Uterus (tissue), 4 donors: ENCODE results near the gene IGHMBP2. TPM values are rescaled to one million over a fixed set of nuclear protein-coding genes. Genes with fewer than 3 reads are reported as not detected.

ENCODE experiments used
- DNase-seq, 2 donors: peaks; one replicate each; pipeline ENCODE4 v3.0.0-alpha.2; 2019 to 2020
- H3K27ac ChIP-seq, 2 donors: fragments of 200-600 bp; sonication (generic); 1 replicate in 1 of 2; 2 replicates in 1 of 2; pipeline ENCODE4 v1.5.1; 2016 to 2018
- H3K27me3 ChIP-seq, 2 donors: fragments of 200-600 bp; sonication (generic); one replicate each; pipeline ENCODE4 v1.5.1; 2018 to 2019; ENCODE audit warnings: control low read depth in 1 of 2
- H3K36me3 ChIP-seq, 2 donors: fragments of 200-600 bp; sonication (generic); one replicate each; pipeline ENCODE4 v1.5.1; 2019; ENCODE audit warnings: control low read depth in 1 of 2
- H3K4me1 ChIP-seq, 2 donors: fragments of 200-600 bp; sonication (generic); one replicate each; pipeline ENCODE4 v1.5.1; 2018 to 2019; ENCODE audit warnings: control low read depth in 1 of 2
- H3K4me3 ChIP-seq, 2 donors: fragments of 200-600 bp; sonication (generic); 1 replicate in 1 of 2; 2 replicates in 1 of 2; pipeline ENCODE4 v1.5.1; 2018 to 2019; ENCODE audit warnings: mild to moderate bottlenecking in 1 of 2
- H3K9me3 ChIP-seq, 2 donors: fragments of 200-600 bp; sonication (generic); one replicate each; pipeline ENCODE4 v1.5.1; 2019; ENCODE audit warnings: control low read depth in 1 of 2
- CTCF ChIP-seq, 4 experiments: fragments of 200-600 bp in 2 of 4; fragments of 450-650 bp in 2 of 4; sonication (generic) in 2 of 4; IDR thresholded peaks; one replicate each; pipeline ENCODE4 v1.5.1; 2016 to 2019; ENCODE audit warnings: antibody characterized with exemption in 4 of 4, mild to moderate bottlenecking in 2 of 4, moderate library complexity in 1 of 4
- POLR2A ChIP-seq, 2 donors: fragments of 450-650 bp; IDR thresholded peaks; one replicate each; pipeline ENCODE4 v1.6.1; 2016; ENCODE audit warnings: antibody characterized with exemption in 2 of 2, mild to moderate bottlenecking in 1 of 2, moderate library complexity in 1 of 2
- intact Hi-C: fragments of 100-400 bp; cut with DNase I; formaldehyde crosslinking; loops from one replicate; pipeline ENCODE4 v1.15.1; 2023; ENCODE audit warnings: low total_unique reads
- total RNA-seq, 4 donors: library from RNA; depleted of rRNA in 3 of 4; stranded (reverse); fragments of >200 nt in 3 of 4; gene quantifications; one replicate each; pipeline versions ENCODE4 v1.1.0 to v1.2.4, GENCODE V29; 2014 to 2023
- donor health status: DM: yes; HTN: yes; CAD: no.

IGHMBP2 gene
- total RNA-seq, 4 donors from 2014 or later, result 0.88 to 38.5 (median 19.9) TPM

DNA sequence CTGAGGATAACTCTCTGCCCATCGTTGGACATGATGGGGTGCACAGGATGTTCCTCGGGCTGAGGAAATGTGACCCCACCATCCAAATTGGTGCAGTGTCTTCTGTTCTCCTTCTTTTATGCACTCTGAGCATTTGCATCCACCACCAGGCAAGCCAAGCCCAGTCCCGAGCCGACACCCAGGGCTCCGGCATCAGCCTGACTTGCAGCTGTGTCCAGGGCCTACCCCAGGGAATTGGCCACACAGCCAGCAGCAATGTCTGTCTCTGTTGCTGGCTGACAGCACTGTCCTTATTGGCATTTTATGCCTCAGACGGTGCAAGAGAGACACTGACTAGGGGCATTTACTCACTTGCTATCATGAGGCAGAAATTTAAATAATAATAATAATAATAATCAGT is 36.6 kb upstream of the IGHMBP2 start:
- Histone ChIP-seq H3K4me1 (no peaks in the 10 kb centered on the region), H3K36me3 (no peaks in the 10 kb centered on the region), H3K27me3 (no peaks in the 10 kb centered on the region), H3K9me3 (no peaks in the 10 kb centered on the region), H3K27ac (no peak overlapping the region), H3K4me3 (no peak overlapping the region)
- TF ChIP-seq POLR2A (IDR thresholded peaks at IDR 0.05), result no peak
- no peak for TF ChIP-seq CTCF (IDR thresholded peaks at IDR 0.05)
- intact Hi-C loops, result no loop called here
- no peak for DNase-seq

DNA sequence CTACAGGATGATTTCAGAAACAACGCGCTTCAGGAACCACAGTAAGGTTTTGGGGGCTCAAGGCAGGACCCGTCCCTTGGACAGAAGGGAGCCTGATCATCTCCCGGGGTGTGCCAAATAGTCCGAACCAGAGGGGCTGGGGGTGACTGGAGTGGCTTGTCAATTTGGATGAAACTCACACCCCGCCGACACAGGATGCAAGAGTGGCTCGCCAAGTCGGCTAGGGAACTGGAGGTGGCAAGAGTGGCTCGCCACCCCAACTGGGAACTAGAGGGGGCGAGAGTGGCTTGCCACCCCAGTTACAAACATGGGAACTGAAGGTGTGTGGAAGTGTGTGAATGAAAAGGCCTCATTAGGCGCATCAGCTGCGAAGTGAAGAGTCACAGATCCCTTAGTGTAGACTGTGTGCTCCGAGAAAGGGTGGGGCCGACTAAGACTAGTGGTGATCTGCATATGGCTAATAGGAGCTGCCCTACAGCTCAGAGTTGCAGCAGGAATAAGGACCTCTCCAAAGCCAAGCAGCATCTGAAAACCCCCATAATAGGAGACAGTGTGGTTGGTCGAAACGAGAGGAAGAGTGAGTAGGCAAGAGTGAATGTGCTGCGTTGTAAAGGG is 35.4 kb upstream of the IGHMBP2 start:
- Histone ChIP-seq H3K27me3 (no peaks in the 10 kb centered on the region), H3K27ac (no peak overlapping the region), H3K4me1 (no peaks in the 10 kb centered on the region), H3K4me3 (no peak overlapping the region), H3K36me3 (no peaks in the 10 kb centered on the region), H3K9me3 (no peaks in the 10 kb centered on the region)
- DNase-seq, result no peak
- TF ChIP-seq POLR2A (IDR thresholded peaks at IDR 0.05), result no peak
- no peak for TF ChIP-seq CTCF (IDR thresholded peaks at IDR 0.05)
- intact Hi-C loops, result no loop called here

DNA sequence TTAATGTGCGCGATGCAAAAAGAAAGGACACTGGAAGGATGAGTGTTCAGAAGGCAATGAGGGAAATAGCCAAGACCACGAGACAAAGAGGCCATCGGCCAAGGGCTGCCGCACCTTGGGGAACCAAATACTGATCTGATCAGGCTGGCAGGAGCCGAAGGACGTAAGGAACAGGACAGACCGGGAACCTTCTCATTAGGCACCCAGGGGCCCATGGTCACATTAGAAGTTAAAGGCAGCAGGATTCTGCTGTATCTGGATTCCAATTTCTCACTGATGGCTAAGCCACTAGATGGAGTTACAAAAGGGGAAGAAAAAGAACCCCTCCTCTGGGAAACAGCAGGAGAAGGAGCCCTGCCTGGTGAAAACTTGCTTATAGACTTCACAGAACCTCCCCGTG is 33.2 kb upstream of the IGHMBP2 start:
- peak in 1 of 4 experiments; percentile 16 for TF ChIP-seq CTCF (IDR thresholded peaks at IDR 0.05)
- no peak for TF ChIP-seq POLR2A (IDR thresholded peaks at IDR 0.05)
- peak overlapping the region; percentile 33 to 41 for H3K4me3 ChIP-seq
- no peaks in the 10 kb centered on the region for H3K9me3 ChIP-seq
- DNase-seq, result no peak
- H3K27ac ChIP-seq, result peak overlapping the region; percentile 31 to 57
- intact Hi-C loops, result no loop called here
- no peaks in the 10 kb centered on the region for H3K36me3 ChIP-seq
- H3K4me1 ChIP-seq, result no peaks in the 10 kb centered on the region
- H3K27me3 ChIP-seq, result no peaks in the 10 kb centered on the region

DNA sequence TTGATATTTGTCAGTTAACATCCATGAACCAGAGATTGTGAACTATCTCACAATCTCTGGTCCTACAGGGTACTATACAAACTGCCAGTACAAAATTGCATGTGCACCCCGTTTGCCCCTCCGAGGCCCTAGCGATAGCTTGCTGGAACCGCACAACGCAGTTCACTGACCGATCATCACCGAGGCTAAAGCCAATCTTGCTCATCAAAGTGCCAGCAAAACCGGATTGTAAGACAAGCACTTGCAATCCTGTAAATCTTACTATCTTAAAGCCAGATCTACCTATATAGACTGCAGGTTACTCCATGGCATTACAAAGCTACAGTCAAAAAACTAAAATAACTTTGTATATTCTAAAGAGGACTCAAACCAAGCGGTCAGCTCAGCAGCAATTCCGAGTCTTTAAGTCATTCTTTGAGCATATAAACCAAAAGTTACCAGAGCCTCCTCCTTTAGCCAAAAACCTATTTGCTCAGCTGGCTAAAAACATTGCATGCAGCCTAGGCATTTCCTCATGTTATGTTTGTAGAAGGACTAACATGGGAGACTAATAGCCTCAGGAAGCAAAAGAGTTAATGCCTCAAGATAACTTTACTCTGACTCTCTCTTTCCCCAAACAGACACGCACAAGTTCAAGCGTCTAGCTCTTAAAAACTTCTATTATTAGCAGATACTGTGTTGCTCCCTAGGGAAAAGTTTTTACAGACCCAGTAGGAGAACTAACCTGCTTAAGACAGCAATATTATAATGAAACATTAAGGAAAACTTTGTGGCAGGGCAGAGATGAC is 31.3 kb upstream of the IGHMBP2 start:
- intact Hi-C loops, result no loop called here
- DNase-seq, result no peak
- TF ChIP-seq CTCF (IDR thresholded peaks at IDR 0.05) (no peak), POLR2A (IDR thresholded peaks at IDR 0.05) (no peak)
- H3K27me3 ChIP-seq, result no peaks in the 10 kb centered on the region
- H3K4me1 ChIP-seq, result no peaks in the 10 kb centered on the region
- no peak overlapping the region for H3K4me3 ChIP-seq
- no peaks in the 10 kb centered on the region for H3K36me3 ChIP-seq
- no peaks in the 10 kb centered on the region for H3K9me3 ChIP-seq
- no peak overlapping the region for H3K27ac ChIP-seq

DNA sequence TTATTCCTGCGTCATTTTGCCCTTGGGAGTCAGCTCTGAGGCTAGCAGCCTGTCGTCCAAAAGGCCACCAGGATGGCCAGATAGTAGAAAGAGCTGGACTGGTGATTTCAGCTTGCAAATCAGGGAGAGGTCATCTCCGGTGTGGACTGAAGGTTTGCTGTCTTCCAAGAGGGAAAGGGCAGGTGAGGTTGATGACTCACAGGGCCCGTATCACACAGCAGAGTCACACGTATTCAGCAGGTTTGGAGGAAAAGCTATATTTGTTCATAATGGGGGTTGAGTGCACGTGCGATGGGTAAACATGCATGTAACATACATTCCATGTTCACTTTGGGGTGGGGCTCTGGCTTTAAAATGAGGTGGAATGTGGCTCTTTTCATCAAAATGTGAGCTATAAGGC is 25.7 kb upstream of the IGHMBP2 start:
- H3K27ac ChIP-seq, result no peak overlapping the region
- no peaks in the 10 kb centered on the region for H3K9me3 ChIP-seq
- DNase-seq, result no peak
- H3K4me3 ChIP-seq, result no peak overlapping the region
- no peaks in the 10 kb centered on the region for H3K27me3 ChIP-seq
- no peak for TF ChIP-seq CTCF (IDR thresholded peaks at IDR 0.05)
- no peak for TF ChIP-seq POLR2A (IDR thresholded peaks at IDR 0.05)
- no peaks in the 10 kb centered on the region for H3K36me3 ChIP-seq
- no peaks in the 10 kb centered on the region for H3K4me1 ChIP-seq
- intact Hi-C loops, result no loop called here
